Measurements from ENCODE around the gene PLA2G4B. TPM values are rescaled to one million over a fixed set of nuclear protein-coding genes. Genes with fewer than 3 reads are reported as not detected.

PLA2G4B gene
- total and polyA plus RNA-seq, 3 donors from 2014 or later, result 7.4 to 16.6 (median 16.4) TPM

DNA sequence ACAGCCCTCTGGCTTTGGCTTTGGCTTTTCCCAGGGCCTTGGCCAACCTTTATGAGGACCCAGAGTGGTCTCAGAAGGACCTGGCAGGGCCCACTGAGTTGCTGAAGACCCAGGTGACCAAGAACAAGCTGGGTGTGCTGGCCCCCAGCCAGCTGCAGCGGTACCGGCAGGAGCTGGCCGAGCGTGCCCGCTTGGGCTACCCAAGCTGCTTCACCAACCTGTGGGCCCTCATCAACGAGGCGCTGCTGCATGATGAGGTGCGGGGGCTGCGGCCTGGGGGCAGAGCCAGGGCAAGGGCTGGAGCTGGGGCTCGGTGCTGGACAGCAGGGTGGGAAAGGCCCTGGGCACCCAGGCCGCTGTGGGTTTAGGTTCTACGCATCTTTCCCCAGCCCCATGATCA, 6.2 kb downstream of the PLA2G4B start:
- Histone ChIP-seq H3K27ac (no peak overlapping the region), H3K36me3 (ENCODE audit: low read depth, missing control alignments) (no peaks in the 10 kb centered on the region), H3K4me1 (no peaks in the 10 kb centered on the region), H3K27me3 (no peaks in the 10 kb centered on the region), H3K9me3 (no peaks in the 10 kb centered on the region), H3K4me3 (no peak overlapping the region)
- TF ChIP-seq, protein P1, sequence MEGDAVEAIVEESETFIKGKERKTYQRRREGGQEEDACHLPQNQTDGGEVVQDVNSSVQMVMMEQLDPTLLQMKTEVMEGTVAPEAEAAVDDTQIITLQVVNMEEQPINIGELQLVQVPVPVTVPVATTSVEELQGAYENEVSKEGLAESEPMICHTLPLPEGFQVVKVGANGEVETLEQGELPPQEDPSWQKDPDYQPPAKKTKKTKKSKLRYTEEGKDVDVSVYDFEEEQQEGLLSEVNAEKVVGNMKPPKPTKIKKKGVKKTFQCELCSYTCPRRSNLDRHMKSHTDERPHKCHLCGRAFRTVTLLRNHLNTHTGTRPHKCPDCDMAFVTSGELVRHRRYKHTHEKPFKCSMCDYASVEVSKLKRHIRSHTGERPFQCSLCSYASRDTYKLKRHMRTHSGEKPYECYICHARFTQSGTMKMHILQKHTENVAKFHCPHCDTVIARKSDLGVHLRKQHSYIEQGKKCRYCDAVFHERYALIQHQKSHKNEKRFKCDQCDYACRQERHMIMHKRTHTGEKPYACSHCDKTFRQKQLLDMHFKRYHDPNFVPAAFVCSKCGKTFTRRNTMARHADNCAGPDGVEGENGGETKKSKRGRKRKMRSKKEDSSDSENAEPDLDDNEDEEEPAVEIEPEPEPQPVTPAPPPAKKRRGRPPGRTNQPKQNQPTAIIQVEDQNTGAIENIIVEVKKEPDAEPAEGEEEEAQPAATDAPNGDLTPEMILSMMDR (IDR thresholded peaks at IDR 0.05), result no peak
- TF ChIP-seq POLR2A (IDR thresholded peaks at IDR 0.05), result no peak
- intact Hi-C loops (cut with DNase I; ENCODE audit: low total_unique reads), result no loop called here
- DNase-seq, result no peak
- 88 to 100% methylated on average over 1 to 12 of the region's 12 CpGs for WGBS, 2 donors

DNA sequence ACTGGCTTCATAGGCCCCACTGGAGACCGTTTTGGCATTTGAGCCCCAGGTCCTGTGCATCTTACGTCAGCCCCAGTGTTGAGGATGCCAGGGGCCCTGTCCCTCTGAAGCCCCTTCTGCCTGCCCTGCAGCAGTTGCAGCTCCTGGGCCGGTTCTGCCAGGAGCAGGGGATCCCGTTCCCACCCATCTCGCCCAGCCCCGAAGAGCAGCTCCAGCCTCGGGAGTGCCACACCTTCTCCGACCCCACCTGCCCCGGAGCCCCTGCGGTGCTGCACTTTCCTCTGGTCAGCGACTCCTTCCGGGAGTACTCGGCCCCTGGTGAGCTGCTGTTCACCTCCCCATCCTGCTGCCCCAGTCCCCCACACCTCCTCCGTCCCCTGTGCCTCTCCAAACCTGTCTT, 8.6 kb downstream of the PLA2G4B start:
- no peaks in the 10 kb centered on the region for H3K4me1 ChIP-seq
- intact Hi-C loops (cut with DNase I; ENCODE audit: low total_unique reads), result no loop called here
- no peak for DNase-seq
- no peak overlapping the region for H3K27ac ChIP-seq
- H3K27me3 ChIP-seq, result no peaks in the 10 kb centered on the region
- WGBS, 2 donors, result 88 to 90% methylated on average over 13 to 14 of the region's 14 CpGs
- H3K36me3 ChIP-seq (ENCODE audit: low read depth, missing control alignments), result no peaks in the 10 kb centered on the region
- no peak overlapping the region for H3K4me3 ChIP-seq
- TF ChIP-seq, protein P1 (IDR thresholded peaks at IDR 0.05), result no peak
- TF ChIP-seq POLR2A (IDR thresholded peaks at IDR 0.05), result no peak
- no peaks in the 10 kb centered on the region for H3K9me3 ChIP-seq

DNA sequence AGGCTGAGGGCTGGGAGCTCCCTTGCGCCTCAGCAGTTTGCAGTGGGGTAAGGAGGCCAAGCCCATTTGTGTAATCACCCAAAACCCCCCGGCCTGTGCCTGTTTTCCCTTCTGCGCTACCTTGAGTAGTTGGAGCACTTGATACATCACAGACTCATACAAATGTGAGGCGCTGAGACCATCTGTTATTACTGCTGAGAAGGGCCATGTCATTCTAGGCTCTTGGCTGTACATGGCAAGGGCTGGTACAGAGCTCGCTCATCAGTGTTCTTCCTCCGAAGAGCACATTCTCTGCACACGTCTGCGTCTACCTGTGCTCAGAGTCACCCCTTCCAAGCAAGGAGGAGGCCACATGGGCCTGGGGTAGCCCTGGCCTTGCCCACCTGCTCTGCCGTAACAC, 9.3 kb downstream of the PLA2G4B start:
- Histone ChIP-seq H3K27ac (no peak overlapping the region), H3K36me3 (ENCODE audit: low read depth, missing control alignments) (no peaks in the 10 kb centered on the region), H3K4me3 (no peak overlapping the region), H3K27me3 (no peaks in the 10 kb centered on the region), H3K4me1 (no peaks in the 10 kb centered on the region), H3K9me3 (no peaks in the 10 kb centered on the region)
- DNase-seq, result no peak
- intact Hi-C loops (cut with DNase I; ENCODE audit: low total_unique reads), result no loop called here
- WGBS, 2 donors, result 95 to 97% methylated on average over 6 to 9 of the region's 9 CpGs
- no peak for TF ChIP-seq POLR2A (IDR thresholded peaks at IDR 0.05)
- TF ChIP-seq, protein P1 (IDR thresholded peaks at IDR 0.05), result no peak

DNA sequence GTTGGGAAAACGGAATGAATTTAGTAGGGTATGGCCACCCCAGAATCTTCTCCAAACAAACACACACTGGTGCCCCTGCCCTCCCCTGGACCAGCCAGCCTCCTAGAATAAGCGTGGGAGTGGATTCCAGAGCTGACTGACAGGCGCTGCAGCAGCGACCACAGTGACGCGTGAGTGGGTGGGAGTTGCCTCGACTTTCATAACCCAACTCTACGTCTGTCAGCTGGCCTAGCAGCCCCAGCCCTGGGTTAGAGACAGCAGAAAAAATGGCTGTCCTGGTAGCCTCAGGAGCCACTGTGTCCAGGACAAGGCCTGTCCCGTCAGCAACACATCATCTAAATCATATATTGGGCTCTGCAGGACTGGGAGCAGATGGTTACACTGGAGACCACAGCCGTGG, 10.0 kb downstream of the PLA2G4B start:
- Histone ChIP-seq H3K9me3 (no peaks in the 10 kb centered on the region), H3K36me3 (ENCODE audit: low read depth, missing control alignments) (no peaks in the 10 kb centered on the region), H3K27me3 (no peaks in the 10 kb centered on the region), H3K4me1 (no peaks in the 10 kb centered on the region), H3K4me3 (no peak overlapping the region), H3K27ac (no peak overlapping the region)
- intact Hi-C loops (cut with DNase I; ENCODE audit: low total_unique reads), result no loop called here
- 70 to 79% methylated on average over 10 of the region's 10 CpGs for WGBS, 2 donors
- TF ChIP-seq POLR2A (IDR thresholded peaks at IDR 0.05), result no peak
- TF ChIP-seq, protein P1 (IDR thresholded peaks at IDR 0.05), result no peak
- no peak for DNase-seq

DNA sequence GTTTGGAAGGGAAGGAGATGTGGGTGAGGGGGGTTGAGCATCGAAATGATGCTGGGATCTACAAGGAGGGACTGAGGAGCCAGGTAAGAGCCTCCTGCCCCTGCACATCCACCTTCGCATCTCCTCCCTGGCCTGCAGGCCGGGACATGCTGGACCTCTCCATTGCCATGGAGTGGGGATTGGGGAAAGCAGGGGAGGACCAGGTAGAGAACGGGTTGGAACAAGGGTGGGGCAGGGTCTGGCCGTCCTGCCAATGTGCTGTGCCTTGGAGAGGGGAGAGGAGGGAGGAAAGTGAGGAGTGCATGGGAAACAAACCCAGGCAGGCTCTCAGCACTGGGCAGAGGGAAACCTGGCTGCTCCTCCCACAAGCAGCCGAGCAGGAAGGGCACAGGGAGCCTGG, 10.6 kb downstream of the PLA2G4B start:
- H3K4me1 ChIP-seq, result no peaks in the 10 kb centered on the region
- no peak for DNase-seq
- no peaks in the 10 kb centered on the region for H3K9me3 ChIP-seq
- H3K4me3 ChIP-seq, result no peak overlapping the region
- no peak overlapping the region for H3K27ac ChIP-seq
- 82 to 88% methylated on average over 6 of the region's 6 CpGs for WGBS, 2 donors
- H3K27me3 ChIP-seq, result no peaks in the 10 kb centered on the region
- intact Hi-C loops (cut with DNase I; ENCODE audit: low total_unique reads), result no loop called here
- H3K36me3 ChIP-seq (ENCODE audit: low read depth, missing control alignments), result no peaks in the 10 kb centered on the region
- TF ChIP-seq, protein P1 (IDR thresholded peaks at IDR 0.05), result no peak
- TF ChIP-seq POLR2A (IDR thresholded peaks at IDR 0.05), result no peak

All from testis (tissue), 3 donors.